Stimulated activated naive CD8-positive, alpha-beta T cell treated with anti-CD3 and anti-CD28 coated beads, Interleukin-15, amount 100 ng/mL, for 72 hours (primary cell): ENCODE data around the gene SLC2A4RG.
"Not testable (repeated sequence)": the region's sequence is repeated elsewhere in the genome, so short reads cannot be mapped to it uniquely, and the experiment has no call there.

ENCODE experiments used
- ATAC-seq: fragments of 150-1000 bp; cut with Tn5 transposase; 2 replicates; pipeline ENCODE4 v1.10.0; 2021; ENCODE audit warnings: mild to moderate bottlenecking, moderate library complexity
- DNase-seq, 2 donors: peaks; one replicate each; pipeline ENCODE4 v3.0.0; 2021 to 2022
- H3K27ac Mint-ChIP-seq, 2 donors: one replicate each; pipeline ENCODE4 v1.8.0; 2022; ENCODE audit warnings: mild to moderate bottlenecking in 2 of 2, mixed read lengths in 2 of 2, moderate library complexity in 2 of 2
- H3K27me3 Mint-ChIP-seq: one replicate; pipeline ENCODE4 v1.8.0; 2022; ENCODE audit warnings: mixed read lengths
- H3K4me1 Mint-ChIP-seq: one replicate; pipeline ENCODE4 v1.8.0; 2022; ENCODE audit warnings: mild to moderate bottlenecking, mixed read lengths
- H3K4me3 Mint-ChIP-seq, 2 donors: one replicate each; pipeline ENCODE4 v1.8.0; 2022; ENCODE audit warnings: mild to moderate bottlenecking in 2 of 2, mixed read lengths in 2 of 2, moderate library complexity in 1 of 2
- H3K9me3 Mint-ChIP-seq, 2 donors: one replicate each; pipeline ENCODE4 v1.8.0; 2022; ENCODE audit warnings: mixed read lengths in 2 of 2

Gene SLC2A4RG

DNA sequence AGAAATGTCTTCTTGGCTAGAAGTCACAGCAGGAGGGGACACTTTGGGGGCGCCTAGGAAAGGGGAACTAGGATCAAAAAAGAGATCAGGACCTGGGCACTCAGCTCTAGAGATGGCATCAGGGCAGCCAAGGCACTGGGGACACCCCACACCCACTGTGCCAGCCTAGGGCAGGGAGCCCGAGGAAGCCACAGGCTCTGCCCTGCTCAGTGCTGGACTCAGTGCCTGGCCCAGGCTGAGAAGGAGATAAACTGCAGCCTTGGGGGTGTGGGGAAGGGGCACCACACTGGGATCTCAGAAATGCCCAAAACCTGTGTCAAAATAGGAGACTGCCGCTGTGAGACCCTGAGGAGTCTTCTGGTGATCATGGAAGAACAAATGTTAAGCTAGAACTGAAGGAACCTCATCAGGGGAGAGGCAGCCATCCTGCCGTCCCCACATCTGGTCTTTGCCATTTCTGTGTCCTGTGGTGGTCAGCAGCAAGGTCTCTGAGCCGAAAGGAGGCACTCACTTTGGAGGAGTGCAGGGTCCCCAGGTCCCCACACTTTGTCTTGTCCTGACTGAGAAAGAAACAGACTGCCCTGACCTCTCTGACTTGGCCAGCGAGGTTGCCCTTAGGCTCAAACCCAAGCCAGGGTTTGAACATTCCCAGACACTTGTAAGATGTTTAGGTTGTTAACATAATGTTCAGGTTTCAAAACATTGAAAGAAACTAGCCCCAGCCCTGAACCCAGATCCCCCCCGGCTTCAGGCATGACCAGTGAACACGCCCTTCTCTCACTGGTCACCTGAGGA, 34.1 kb upstream of the SLC2A4RG start:
- ATAC-seq, result no peak

DNA sequence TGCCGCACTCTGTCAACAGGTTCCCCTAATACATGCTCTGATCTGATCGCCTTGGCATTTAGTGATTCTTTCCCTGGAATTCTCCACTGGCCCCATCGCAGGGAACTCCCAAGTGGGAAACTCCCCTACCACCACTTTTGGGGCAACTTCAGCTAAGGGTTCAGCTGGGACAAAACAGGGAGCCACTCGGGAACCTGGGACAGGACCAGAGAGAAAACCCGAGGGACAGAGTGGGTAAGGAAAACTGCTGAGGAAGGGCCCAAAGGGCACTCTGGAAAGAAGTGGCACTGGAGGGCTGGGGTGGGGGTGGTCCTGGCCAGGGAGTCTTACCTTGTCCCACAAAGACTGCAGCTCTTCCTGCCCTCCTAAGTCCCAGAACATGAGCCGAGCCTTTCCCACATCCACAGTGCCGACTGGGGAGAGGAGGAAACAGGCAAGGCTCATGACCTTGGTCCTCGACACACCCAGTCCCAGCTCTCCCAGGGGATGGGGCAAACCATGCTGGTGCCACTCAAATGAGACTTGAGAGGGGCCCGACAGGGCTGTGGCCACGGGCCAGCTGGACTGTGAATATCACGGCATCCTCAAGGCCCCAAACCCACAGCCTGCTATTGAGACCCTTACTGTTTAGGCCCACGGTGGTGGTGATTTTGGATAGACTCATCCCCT, 33.4 kb upstream of the SLC2A4RG start:
- Mint-ChIP-seq H3K9me3 (no peaks in the 10 kb centered on the region), H3K27me3 (no peaks in the 10 kb centered on the region), H3K4me1 (peaks cover 56% of the 10 kb centered on the region), H3K4me3 (peak overlapping the region; percentile 89 to 94), H3K27ac (peak overlapping the region; percentile 83 to 87)
- no peak for ATAC-seq
- DNase-seq, result no peak

More for the DNA sequence above, 34.1 kb upstream of the SLC2A4RG start:
- Mint-ChIP-seq H3K27ac (peak overlapping the region in 1 of 2 donors; percentile 4), H3K4me3 (peak overlapping the region in 1 of 2 donors; percentile 46), H3K27me3 (no peaks in the 10 kb centered on the region), H3K9me3 (no peaks in the 10 kb centered on the region), H3K4me1 (peaks cover 53% of the 10 kb centered on the region)
- no peak for DNase-seq

DNA sequence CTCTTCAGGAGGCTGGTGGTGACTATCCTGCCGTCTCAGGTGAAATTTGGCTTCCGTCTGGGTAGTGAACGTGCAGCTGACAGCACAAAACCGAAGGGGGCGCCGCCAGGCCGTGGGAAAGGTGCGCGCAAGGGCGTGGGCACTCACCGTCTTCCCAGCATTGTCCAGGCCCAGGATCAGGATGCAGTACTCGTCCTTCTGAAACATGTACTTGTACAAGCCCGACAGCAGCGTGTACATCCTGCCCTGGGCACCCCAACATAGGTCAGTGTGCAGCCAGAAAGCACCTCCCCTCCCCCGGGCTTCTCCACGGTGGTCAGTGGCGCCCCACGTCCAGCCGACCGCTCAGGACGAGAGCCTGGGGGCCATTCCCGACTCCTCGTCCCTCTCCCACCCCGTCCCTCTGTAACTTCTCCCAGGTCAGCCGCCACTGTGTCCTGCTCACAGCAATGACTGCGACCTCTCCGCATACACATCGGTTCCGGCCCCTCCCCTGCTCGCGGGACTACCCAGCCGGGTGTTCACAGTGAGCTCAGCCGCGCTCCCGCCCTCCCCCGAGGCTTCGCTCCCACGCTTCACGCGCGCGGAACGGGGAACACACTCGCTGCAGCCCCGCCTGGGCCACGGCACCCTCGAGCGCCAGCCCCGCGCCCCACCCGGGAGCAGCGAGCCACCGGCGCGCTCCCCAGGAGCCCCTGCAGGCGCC, 32.6 kb upstream of the SLC2A4RG start:
- peaks cover 63% of the 10 kb centered on the region for H3K4me1 Mint-ChIP-seq
- peak; percentile 65 for ATAC-seq
- peak; percentile 60 to 63 for DNase-seq
- peak overlapping the region; percentile 89 to 94 for H3K4me3 Mint-ChIP-seq
- peak overlapping the region; percentile 83 to 87 for H3K27ac Mint-ChIP-seq
- no peaks in the 10 kb centered on the region for H3K9me3 Mint-ChIP-seq
- no peaks in the 10 kb centered on the region for H3K27me3 Mint-ChIP-seq

DNA sequence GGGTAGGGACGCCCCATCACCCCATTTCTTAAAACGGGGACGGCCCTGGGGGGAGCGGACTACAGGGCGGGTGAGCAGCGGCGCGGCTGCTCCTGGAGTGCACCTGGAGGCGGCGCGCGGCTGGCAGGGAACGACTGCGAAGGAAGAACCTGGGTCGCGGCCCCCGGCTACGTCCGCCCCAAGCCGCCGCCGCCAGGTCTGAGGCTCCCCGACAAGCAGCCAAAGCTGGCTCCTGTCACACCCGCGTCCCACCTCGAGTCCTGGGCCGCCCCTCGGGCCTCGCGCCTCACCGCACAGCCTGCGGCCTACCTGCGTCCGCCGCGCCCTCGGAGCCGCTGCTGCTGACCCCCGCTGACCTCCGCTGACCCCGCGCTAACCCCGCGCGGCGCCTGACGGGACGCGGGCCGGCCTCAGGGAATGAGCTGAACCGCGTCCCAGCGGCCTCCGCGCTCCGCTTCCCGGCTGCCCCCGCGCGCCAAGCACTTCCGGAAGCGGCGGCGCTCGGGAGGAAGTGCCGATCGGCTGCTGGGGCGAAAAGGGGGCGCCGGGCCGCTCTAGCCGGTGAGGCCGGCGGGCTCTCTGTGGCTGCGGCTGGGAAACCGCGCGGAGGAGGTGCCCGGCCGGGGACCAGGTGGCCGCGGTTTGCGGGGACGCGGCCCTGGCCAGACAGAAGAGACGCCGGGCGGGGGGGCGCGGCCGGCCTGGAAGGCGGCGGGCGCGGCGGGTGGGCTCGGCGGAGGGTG, 31.8 kb upstream of the SLC2A4RG start, which contains the start of the genes ARFRP1 and ZGPAT:
ARFRP1 (minus strand) TSS at position 419 of the 743 bp plus-strand sequence. CDS start 885 bp downstream, outside the sequence.
ZGPAT (plus strand) TSS at position 482 of the 743 bp plus-strand sequence. CDS start 542 bp downstream, outside the sequence.
- H3K9me3 Mint-ChIP-seq, result peaks cover 0 to 6% of the 10 kb centered on the region in 2 donors
- peak; percentile 82 to 90 for DNase-seq
- H3K27ac Mint-ChIP-seq, result peak within 1 kb of the TSS; percentile 87 to 88
- peak; percentile 91 for ATAC-seq
- H3K27me3 Mint-ChIP-seq, result no peaks in the 10 kb centered on the region
- peaks cover 70% of the 10 kb centered on the region for H3K4me1 Mint-ChIP-seq
- peak within 1 kb of the TSS; percentile 90 to 94 for H3K4me3 Mint-ChIP-seq

DNA sequence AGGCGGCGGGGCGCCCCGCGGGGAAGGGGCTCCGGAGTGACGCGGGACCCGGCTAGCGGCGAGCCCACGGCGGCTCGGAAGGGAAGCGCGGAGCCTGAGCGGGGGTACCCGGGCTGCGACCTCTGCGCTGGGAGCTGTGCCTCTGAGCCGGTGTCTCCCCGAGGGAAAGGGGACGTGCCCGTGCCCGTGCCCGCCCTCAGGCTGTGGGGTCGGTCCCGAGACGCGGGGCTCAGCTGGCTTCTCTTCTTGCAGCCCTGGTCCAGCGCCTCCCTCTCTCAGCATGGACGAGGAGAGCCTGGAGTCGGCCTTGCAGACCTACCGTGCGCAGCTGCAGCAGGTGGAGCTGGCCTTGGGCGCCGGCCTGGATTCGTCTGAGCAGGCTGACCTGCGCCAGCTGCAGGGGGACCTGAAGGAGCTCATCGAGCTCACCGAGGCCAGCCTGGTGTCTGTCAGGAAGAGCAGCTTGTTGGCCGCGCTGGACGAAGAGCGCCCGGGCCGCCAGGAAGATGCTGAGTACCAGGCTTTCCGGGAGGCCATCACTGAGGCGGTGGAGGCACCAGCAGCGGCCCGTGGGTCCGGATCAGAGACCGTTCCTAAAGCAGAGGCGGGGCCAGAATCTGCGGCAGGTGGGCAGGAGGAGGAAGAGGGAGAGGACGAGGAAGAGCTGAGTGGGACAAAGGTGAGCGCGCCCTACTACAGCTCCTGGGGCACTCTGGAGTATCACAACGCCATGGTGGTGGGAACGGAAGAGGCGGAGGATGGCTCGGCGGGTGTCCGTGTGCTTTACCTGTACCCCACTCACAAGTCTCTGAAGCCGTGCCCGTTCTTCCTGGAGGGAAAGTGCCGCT, 31.1 kb upstream of the SLC2A4RG start:
- Mint-ChIP-seq H3K27me3 (no peaks in the 10 kb centered on the region), H3K4me1 (peaks cover 70% of the 10 kb centered on the region), H3K4me3 (peak overlapping the region; percentile 89 to 90), H3K27ac (peak overlapping the region; percentile 64 to 88), H3K9me3 (peaks cover 0 to 6% of the 10 kb centered on the region in 2 donors)
- peak in 1 of 2 donors; percentile 15 for DNase-seq
- peak; percentile 20 for ATAC-seq

DNA sequence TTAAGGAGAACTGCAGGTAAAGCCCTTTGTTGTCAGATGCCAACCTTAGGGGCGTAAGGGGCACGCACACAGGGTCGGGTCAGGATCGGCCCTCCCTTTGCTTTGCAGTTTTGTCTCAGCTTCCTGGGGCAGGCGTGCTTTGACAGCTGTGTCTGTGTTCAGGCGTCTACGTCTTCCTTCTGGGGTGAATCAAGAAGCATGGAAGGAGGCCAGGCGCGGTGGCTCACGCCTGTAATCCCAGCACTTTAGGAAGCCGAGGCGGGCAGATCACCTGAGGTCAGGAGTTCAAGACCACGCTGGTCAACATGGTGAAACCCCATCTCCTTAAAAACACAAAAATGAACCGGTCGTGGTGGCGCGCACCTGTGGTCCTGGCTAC, 30.4 kb upstream of the SLC2A4RG start:
- no peak for ATAC-seq
- Mint-ChIP-seq H3K27ac (no peak overlapping the region), H3K4me1 (peaks cover 65% of the 10 kb centered on the region), H3K9me3 (peaks cover 0 to 6% of the 10 kb centered on the region in 2 donors), H3K4me3 (peak overlapping the region; percentile 89 to 90), H3K27me3 (no peaks in the 10 kb centered on the region)
- DNase-seq, result no peak

DNA sequence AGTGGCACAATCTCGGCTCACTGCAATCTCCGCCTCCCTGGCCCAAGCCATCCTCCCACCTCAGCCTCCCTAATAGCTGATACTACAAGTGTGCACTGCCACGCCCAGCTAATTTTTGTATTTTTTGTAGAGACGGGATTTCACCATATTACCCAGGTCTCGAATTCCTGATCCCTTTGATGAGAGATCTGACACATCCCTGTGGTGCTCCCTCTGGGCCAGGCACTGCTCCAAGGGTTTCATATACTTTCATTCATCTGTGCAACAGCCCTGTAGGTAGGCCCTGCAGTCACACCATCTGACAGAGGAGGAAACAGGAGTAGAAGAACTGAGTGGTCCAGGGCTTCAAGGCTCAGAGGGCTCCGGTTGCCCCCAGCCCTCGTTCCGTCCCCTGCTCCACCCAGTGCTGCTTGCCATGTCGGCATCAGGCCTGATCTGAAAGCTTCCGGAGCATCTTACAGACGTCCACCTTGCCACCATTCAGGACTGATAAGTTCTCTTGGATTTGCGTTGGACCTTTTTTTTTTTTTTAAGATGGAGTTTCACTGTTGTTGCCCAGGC, 28.4 kb upstream of the SLC2A4RG start:
- Mint-ChIP-seq H3K4me1 (peaks cover 57% of the 10 kb centered on the region), H3K9me3 (peaks cover 6 to 10% of the 10 kb centered on the region in 2 donors), H3K4me3 (peak overlapping the region in 1 of 2 donors; percentile 48), H3K27me3 (no peaks in the 10 kb centered on the region), H3K27ac (peak overlapping the region in 1 of 2 donors; percentile 19)
- ATAC-seq, result no peak
- no peak for DNase-seq

DNA sequence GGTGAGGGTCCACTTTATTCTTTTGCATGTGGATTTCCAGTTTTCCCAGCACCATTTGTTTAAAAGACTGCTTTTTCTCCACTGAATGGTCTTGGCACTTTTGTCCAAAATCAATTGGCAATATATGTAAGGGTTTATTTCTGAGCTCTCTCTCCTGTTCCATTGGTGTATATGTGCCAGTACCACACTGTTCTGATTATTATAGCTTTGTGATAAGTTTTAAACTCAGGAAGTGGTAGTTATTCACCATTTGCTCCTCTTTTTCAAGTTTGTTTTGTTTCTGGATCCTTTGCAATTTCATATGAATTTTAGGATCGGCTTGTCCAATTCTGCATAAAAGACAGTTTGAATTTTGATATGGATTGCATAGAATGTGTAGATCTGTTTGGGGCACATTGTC, 27.4 kb upstream of the SLC2A4RG start:
- Mint-ChIP-seq H3K27ac (no peak overlapping the region), H3K4me3 (no peak overlapping the region), H3K4me1 (peaks cover 59% of the 10 kb centered on the region), H3K27me3 (no peaks in the 10 kb centered on the region), H3K9me3 (peaks cover 6 to 12% of the 10 kb centered on the region in 2 donors)
- DNase-seq (no peak), ATAC-seq (no peak)

DNA sequence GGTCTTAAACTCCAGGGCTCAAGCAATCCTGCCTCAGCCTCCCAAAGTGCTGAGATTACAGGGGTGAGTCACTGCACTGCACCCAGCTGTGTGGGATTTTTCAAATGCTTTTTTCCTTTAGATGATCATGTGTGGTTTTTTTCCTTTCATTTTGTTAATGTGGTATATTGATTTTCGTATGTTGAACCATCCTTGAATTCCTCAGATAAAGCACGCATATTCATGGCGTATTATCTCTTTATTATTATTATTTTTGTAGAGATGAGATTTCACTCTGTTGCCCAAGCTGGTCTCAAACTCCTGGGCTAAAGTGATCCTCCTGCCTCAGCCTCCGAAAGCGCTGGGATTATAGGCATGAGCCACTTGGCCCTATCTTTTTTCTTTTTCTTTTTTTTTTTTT, 24.7 kb upstream of the SLC2A4RG start:
- H3K27me3 Mint-ChIP-seq, result no peaks in the 10 kb centered on the region
- peaks cover 13 to 20% of the 10 kb centered on the region in 2 donors for H3K9me3 Mint-ChIP-seq
- ATAC-seq (no peak), DNase-seq (no peak)
- peaks cover 50% of the 10 kb centered on the region for H3K4me1 Mint-ChIP-seq
- no peak overlapping the region for H3K27ac Mint-ChIP-seq
- no peak overlapping the region for H3K4me3 Mint-ChIP-seq

DNA sequence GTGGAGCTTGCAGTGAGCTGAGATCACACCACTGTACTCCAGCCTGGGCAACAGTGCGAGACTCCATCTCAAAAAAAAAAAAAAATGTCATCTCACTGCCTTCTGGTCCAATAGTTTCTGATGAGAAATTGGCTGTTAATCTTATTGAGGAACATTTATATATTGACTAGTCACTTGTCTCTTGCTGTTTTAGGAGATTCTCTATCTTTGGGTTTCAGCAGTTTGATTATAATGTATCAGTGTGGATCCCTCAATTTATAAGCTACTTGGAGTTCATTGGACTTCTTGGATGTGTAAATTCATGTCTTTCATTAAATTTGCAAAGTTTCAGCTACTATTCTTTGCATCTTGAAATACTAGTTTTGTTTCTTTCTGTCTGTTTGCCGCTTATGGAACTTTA, 20.6 kb upstream of the SLC2A4RG start:
- no peaks in the 10 kb centered on the region for H3K27me3 Mint-ChIP-seq
- H3K27ac Mint-ChIP-seq, result no peak overlapping the region
- DNase-seq (no peak), ATAC-seq (no peak)
- peaks cover 45% of the 10 kb centered on the region for H3K4me1 Mint-ChIP-seq
- no peak overlapping the region for H3K4me3 Mint-ChIP-seq
- peaks cover 11 to 20% of the 10 kb centered on the region in 2 donors for H3K9me3 Mint-ChIP-seq

DNA sequence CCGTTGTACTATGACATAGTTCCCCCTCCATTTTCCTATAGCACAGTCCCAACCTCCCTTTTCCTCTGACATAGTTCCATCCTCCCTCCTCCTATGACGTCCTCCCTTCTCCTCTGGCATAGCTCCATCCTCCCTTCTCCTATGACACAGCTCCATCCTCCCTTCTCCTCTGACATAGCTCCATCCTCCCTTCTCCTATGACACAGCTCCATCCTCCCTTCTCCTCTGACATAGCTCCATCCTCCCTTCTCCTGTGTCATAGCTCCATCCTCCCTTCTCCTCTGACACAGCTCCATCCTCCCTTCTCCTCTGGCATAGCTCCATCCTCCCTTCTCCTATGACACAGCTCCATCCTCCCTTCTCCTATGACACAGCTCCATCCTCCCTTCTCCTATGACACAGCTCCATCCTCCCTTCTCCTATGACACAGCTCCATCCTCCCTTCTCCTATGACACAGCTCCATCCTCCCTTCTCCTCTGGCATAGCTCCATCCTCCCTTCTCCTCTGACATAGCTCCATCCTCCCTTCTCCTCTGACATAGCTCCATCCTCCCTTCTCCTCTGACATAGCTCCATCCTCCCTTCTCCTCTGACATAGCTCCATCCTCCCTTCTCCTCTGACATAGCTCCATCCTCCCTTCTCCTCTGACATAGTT, 16.5 kb upstream of the SLC2A4RG start:
- Mint-ChIP-seq H3K4me1 (peaks cover 21% of the 10 kb centered on the region), H3K27ac (peak overlapping the region in 1 of 2 donors; percentile 52), H3K9me3 (peaks cover 16% of the 10 kb centered on the region in 2 donors)
- H3K27me3 Mint-ChIP-seq, DNase-seq, ATAC-seq, H3K4me3 Mint-ChIP-seq: not testable (repeated sequence)

DNA sequence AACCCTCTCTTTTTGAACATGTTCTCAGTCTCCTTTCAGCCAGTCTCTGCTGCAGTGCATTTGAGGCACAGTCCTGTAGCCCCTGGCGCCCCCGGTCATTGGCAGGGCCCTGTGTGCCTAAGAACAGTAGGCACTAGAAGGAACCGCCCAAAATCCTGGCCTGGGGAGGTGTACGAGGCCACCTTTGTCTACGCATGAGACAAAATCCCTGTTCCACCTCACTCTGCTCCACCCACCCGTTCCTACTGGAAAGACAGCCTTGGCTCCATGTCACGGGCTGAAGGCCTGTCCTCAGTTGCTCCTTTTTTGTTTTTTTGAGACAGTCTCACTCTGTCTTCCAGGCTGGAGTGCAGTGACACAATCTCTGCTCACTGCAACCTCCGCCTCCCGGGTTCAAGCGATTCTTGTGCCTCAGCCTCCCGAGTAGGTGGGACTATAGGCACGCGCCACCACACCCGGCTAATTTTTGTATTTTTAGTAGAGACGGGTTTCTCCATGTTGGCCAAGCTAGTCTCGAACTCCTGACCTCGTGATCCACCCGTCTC, 9.3 kb upstream of the SLC2A4RG start:
- not testable (repeated sequence) for H3K27me3 Mint-ChIP-seq, DNase-seq, H3K4me1 Mint-ChIP-seq, ATAC-seq, H3K9me3 Mint-ChIP-seq, H3K4me3 Mint-ChIP-seq
- peak overlapping the region in 1 of 2 donors; percentile 42 for H3K27ac Mint-ChIP-seq

DNA sequence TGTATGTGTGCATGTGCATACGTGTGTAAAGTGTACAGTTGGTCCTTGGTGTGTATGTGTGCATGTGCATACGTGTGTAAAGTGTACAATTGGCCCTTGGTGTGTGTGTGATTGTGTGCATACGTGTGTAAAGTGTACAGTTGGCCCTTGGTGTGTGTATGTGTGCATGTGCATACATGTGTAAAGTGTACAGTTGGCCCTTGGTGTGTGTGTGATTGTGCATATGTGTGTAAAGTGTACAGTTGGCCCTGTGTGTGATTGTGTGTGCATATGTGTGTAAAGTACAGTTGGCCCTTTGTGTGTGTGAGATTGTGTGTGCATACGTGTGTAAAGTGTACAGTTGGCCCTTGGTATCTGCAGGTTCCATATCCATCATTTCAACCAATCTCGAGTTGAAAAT, 8.2 kb upstream of the SLC2A4RG start:
- ATAC-seq (no peak), DNase-seq (no peak)
- peaks cover 15% of the 10 kb centered on the region for H3K4me1 Mint-ChIP-seq
- no peak overlapping the region for H3K4me3 Mint-ChIP-seq
- H3K27ac Mint-ChIP-seq, result no peak overlapping the region
- H3K27me3 Mint-ChIP-seq, result no peaks in the 10 kb centered on the region
- H3K9me3 Mint-ChIP-seq, result peaks cover 0 to 4% of the 10 kb centered on the region in 2 donors
